PC-3 (cell line): ENCODE data around the gene CTDNEP1. TPM values are rescaled to one million over a fixed set of nuclear protein-coding genes. Genes with fewer than 3 reads are reported as not detected.

Experiments used
- ATAC-seq: fragments of 200-7000 bp; cut with Tn5 transposase; 2 replicates; pipeline ENCODE4 v1.9.1; 2020; ENCODE audit warnings: mild to moderate bottlenecking, moderate library complexity
- BruUV-seq: library from RNA; stranded (reverse); fragments of 400-500 nt; replicated peaks from 2 replicates; lab custom pipeline; 2021; lab: Mats Ljungman, UMichigan
- CTCF ChIA-PET: fragments of 300-600 bp; sonication (Branson Sonifier 250); formaldehyde crosslinking; loops from one replicate; lab custom pipeline; 2022; ENCODE audit warnings: antibody characterized with exemption; lab: Charles Lee
- POLR2A ChIA-PET: fragments of 300-600 bp; sonication (Branson Sonifier 250); formaldehyde crosslinking; loops from one replicate; lab custom pipeline; 2022; ENCODE audit warnings: antibody characterized with exemption; ENCODE audit not compliant: unreplicated experiment; lab: Charles Lee
- DNase-seq: peaks from one replicate; pipeline ENCODE4 v3.0.0-alpha.2; 2015
- H2AFZ ChIP-seq: fragments of 300-600 bp; sonication (generic); 2 replicates; pipeline ENCODE4 v1.6.0; 2016; ENCODE audit warnings: antibody characterized with exemption, low read length
- H3F3A ChIP-seq: fragments of 300-600 bp; sonication (generic); one replicate; pipeline ENCODE4 v1.6.0; 2017; ENCODE audit warnings: antibody characterized with exemption, low read length, control low read depth, mild to moderate bottlenecking; ENCODE audit not compliant: unreplicated experiment
- H3K27ac ChIP-seq: fragments of 300-600 bp; sonication (generic); 2 replicates; pipeline ENCODE4 v1.5.1; 2016; ENCODE audit warnings: mild to moderate bottlenecking, low read length
- H3K27me3 ChIP-seq: fragments of 300-600 bp; sonication (generic); 2 replicates; pipeline ENCODE4 v1.6.1; 2016; ENCODE audit warnings: low read length, mixed read lengths
- H3K36me3 ChIP-seq: fragments of 300-600 bp; sonication (generic); 2 replicates; pipeline ENCODE4 v1.6.1; 2016; ENCODE audit warnings: low read depth, mixed run types, low read length, mixed read lengths
- H3K4me1 ChIP-seq: fragments of 300-600 bp; sonication (generic); 2 replicates; pipeline ENCODE4 v1.5.1; 2016; ENCODE audit warnings: low read length; ENCODE audit not compliant: insufficient read depth
- H3K4me2 ChIP-seq: fragments of 300-600 bp; sonication (generic); 2 replicates; pipeline ENCODE4 v1.6.0; 2016; ENCODE audit warnings: low read length
- H3K4me3 ChIP-seq: fragments of 300-600 bp; sonication (generic); 2 replicates; pipeline ENCODE4 v1.5.1; 2016; ENCODE audit warnings: mild to moderate bottlenecking, low read length, mixed read lengths
- H3K79me2 ChIP-seq: fragments of 300-600 bp; sonication (generic); 2 replicates; pipeline ENCODE4 v1.6.1; 2017; ENCODE audit warnings: low read length, mixed read lengths
- H3K9ac ChIP-seq: fragments of 300-600 bp; sonication (generic); 2 replicates; pipeline ENCODE4 v1.6.0; 2016; ENCODE audit warnings: mild to moderate bottlenecking, low read length
- H3K9me2 ChIP-seq: fragments of 300-600 bp; sonication (generic); replicated peaks from 2 replicates; pipeline ENCODE4 v1.6.1; 2016; ENCODE audit warnings: mixed run types, low read length, mixed read lengths
- H3K9me3 ChIP-seq: fragments of 300-600 bp; sonication (generic); 2 replicates; pipeline ENCODE4 v1.6.1; 2016; ENCODE audit warnings: low read length, mixed read lengths
- H4K20me1 ChIP-seq: fragments of 300-600 bp; sonication (generic); 2 replicates; pipeline ENCODE4 v1.6.1; 2016; ENCODE audit warnings: low read length, mixed read lengths
- CTCF ChIP-seq: fragments of 300-600 bp; sonication (generic); conservative IDR thresholded peaks from 2 replicates; pipeline ENCODE4 v1.5.1; 2017; ENCODE audit warnings: antibody characterized with exemption, low read depth, mild to moderate bottlenecking, low read length
- EZH2 ChIP-seq: fragments of 300-600 bp; sonication (generic); IDR thresholded peaks from one replicate; pipeline ENCODE4 v1.6.1; 2017; ENCODE audit warnings: antibody characterized with exemption, mild to moderate bottlenecking, low read length; ENCODE audit not compliant: unreplicated experiment
- EZH2phosphoT487 ChIP-seq: fragments of 300-600 bp; sonication (generic); IDR thresholded peaks from 2 replicates; pipeline ENCODE4 v1.6.1; 2018; ENCODE audit warnings: mild to moderate bottlenecking, antibody characterized with exemption, low read length, borderline replicate concordance
- intact Hi-C: fragments of 100-400 bp; cut with micrococcal nuclease; formaldehyde crosslinking; loops from 2 replicates; pipeline ENCODE4 v1.9.0; 2023
- total RNA-seq: library from RNA; depleted of rRNA; stranded (reverse); fragments of >200 nt; gene quantifications from 2 replicates; pipeline ENCODE4 v1.2.3, GENCODE V29; 2014

The CTDNEP1 gene
- total RNA-seq, 1 experiment from 2014 or later = 52.4 TPM

GRCh38 chr17:7234083-7234951, 17.2 kb downstream of the CTDNEP1 start, which contains the start of gene DVL2:
DVL2 (minus strand) TSS chr17:7234517; CDS start chr17:7234262, 255 bp downstream.
- no peaks in the 10 kb centered on the region for H3K9me3 ChIP-seq
- intact Hi-C loops = loop anchor here (2.0 kb wide), 1 partner anchor 14 kb away; no protein-coding TSS in a partner anchor
- peak within 1 kb of the TSS; percentile 89 for H3K4me3 ChIP-seq
- H3K9ac ChIP-seq = peak within 1 kb of the TSS; percentile 88
- peak within 1 kb of the TSS; percentile 83 for H3K4me2 ChIP-seq
- POLR2A ChIA-PET = no interaction called here
- H3K79me2 ChIP-seq = peaks cover 71% of the 10 kb centered on the region
- no TSS peak for BruUV-seq
- CTCF ChIA-PET = no interaction called here
- H4K20me1 ChIP-seq = peaks cover 8% of the 10 kb centered on the region; the same call in 1 of the 2 replicates
- peaks cover 13% of the 10 kb centered on the region; the same call in 1 of the 2 replicates for H3K36me3 ChIP-seq
- ATAC-seq = peak; percentile 48
- TF ChIP-seq EZH2phosphoT487 = no peak
- TF ChIP-seq CTCF = no peak
- H3K9me2 ChIP-seq = no peaks in the 10 kb centered on the region
- H3K27me3 ChIP-seq = no peaks in the 10 kb centered on the region
- peak; percentile 87 for DNase-seq
- peak within 1 kb of the TSS; percentile 82 for H2AFZ ChIP-seq
- peak within 1 kb of the TSS; percentile 64 for H3K27ac ChIP-seq
- H3F3A ChIP-seq = peaks cover 8% of the 10 kb centered on the region
- H3K4me1 ChIP-seq = peaks cover 33% of the 10 kb centered on the region

GRCh38 chr17:7233701-7234082, 17.8 kb downstream of the CTDNEP1 start:
- no peaks in the 10 kb centered on the region for H3K9me3 ChIP-seq
- H3K4me1 ChIP-seq = peaks cover 33% of the 10 kb centered on the region
- intact Hi-C loops = loop anchor here (2.0 kb wide), 1 partner anchor 13 kb away; no protein-coding TSS in a partner anchor
- H3K27ac ChIP-seq = peak overlapping the region; percentile 64
- ChIA-PET POLR2A (no interaction called here), CTCF (no interaction called here)
- no peaks in the 10 kb centered on the region for H3K9me2 ChIP-seq
- peaks cover 8% of the 10 kb centered on the region for H3F3A ChIP-seq
- peak overlapping the region; percentile 83 for H3K4me2 ChIP-seq
- no peak for TF ChIP-seq EZH2phosphoT487
- no peak for TF ChIP-seq EZH2
- no peak for TF ChIP-seq CTCF
- peak; percentile 3; the same call in 1 of the 2 replicates for ATAC-seq
- DNase-seq = no peak
- H2AFZ ChIP-seq = peak overlapping the region; percentile 82
- H3K27me3 ChIP-seq = no peaks in the 10 kb centered on the region
- peak overlapping the region; percentile 89 for H3K4me3 ChIP-seq
- TSS peak; percentile 28 for BruUV-seq
- H3K36me3 ChIP-seq = peaks cover 13% of the 10 kb centered on the region; the same call in 1 of the 2 replicates
- peaks cover 65% of the 10 kb centered on the region for H3K79me2 ChIP-seq
- H3K9ac ChIP-seq = peak overlapping the region; percentile 88
- H4K20me1 ChIP-seq = peaks cover 8% of the 10 kb centered on the region; the same call in 1 of the 2 replicates

GRCh38 chr17:7232114-7232513, 19.4 kb downstream of the CTDNEP1 start:
- Histone ChIP-seq H3K36me3 (peaks cover 10% of the 10 kb centered on the region; the same call in 1 of the 2 replicates), H2AFZ (no peak overlapping the region), H3K27ac (no peak overlapping the region), H3K4me2 (peak overlapping the region; percentile 81), H3K4me3 (peak overlapping the region; percentile 89), H3K9me2 (no peaks in the 10 kb centered on the region), H3K79me2 (peaks cover 53% of the 10 kb centered on the region), H3K9me3 (no peaks in the 10 kb centered on the region), H3K27me3 (no peaks in the 10 kb centered on the region), H4K20me1 (peaks cover 8% of the 10 kb centered on the region; the same call in 1 of the 2 replicates), H3K4me1 (peaks cover 30% of the 10 kb centered on the region), H3F3A (peaks cover 8% of the 10 kb centered on the region), H3K9ac (no peak overlapping the region)
- ATAC-seq (no peak), DNase-seq (peak; percentile 1)
- TSS peak; percentile 13 for BruUV-seq
- POLR2A ChIA-PET = no interaction called here
- TF ChIP-seq EZH2 (no peak), CTCF (no peak), EZH2phosphoT487 (no peak)
- intact Hi-C loops = no loop called here
- CTCF ChIA-PET = no interaction called here
